ENCODE data around the gene CCDC28B.
"Not testable (repeated sequence)": the region's sequence is repeated elsewhere in the genome, so short reads cannot be mapped to it uniquely, and the experiment has no call there.

CCDC28B gene

GRCh38 chr1:32200226-32201010, at the start of gene CCDC28B:
Gene CCDC28B (plus strand): TSS chr1:32200595. CDS start chr1:32201936, 1,341 bp downstream.
- H3K4me1 ChIP-seq (ENCODE audit: control insufficient read depth, insufficient read depth, low read length) = peaks cover 21% of the 10 kb centered on the region
- peak within 1 kb of the TSS; percentile 91 for H3K27ac ChIP-seq (ENCODE audit: low read depth, low read length)
- H3K27me3 ChIP-seq (ENCODE audit: control insufficient read depth, insufficient read depth, low read length) = no peaks in the 10 kb centered on the region
- H3K4me3 ChIP-seq (ENCODE audit: low read length) = peak within 1 kb of the TSS; percentile 74
- peak within 1 kb of the TSS; percentile 53 for H3K9ac ChIP-seq (ENCODE audit: low read length)
- H3K36me3 ChIP-seq (ENCODE audit: control insufficient read depth, insufficient read depth, low read length) = peaks cover 9% of the 10 kb centered on the region

- no peaks in the 10 kb centered on the region for H3K27me3 ChIP-seq (ENCODE audit: control insufficient read depth, insufficient read depth, low read length)
- no peak overlapping the region for H3K4me3 ChIP-seq (ENCODE audit: low read length)
- no peak overlapping the region for H3K9ac ChIP-seq (ENCODE audit: low read length)
- H3K36me3 ChIP-seq (ENCODE audit: control insufficient read depth, insufficient read depth, low read length) = peaks cover under 1% of the 10 kb centered on the region
- H3K27ac ChIP-seq (ENCODE audit: low read depth, low read length) = no peak overlapping the region
- peaks cover 12% of the 10 kb centered on the region for H3K4me1 ChIP-seq (ENCODE audit: control insufficient read depth, insufficient read depth, low read length)
Observed at GRCh38 chr1:32150847-32151246, 49.5 kb upstream of the CCDC28B start.

- peaks cover 12% of the 10 kb centered on the region for H3K4me1 ChIP-seq (ENCODE audit: control insufficient read depth, insufficient read depth, low read length)
- no peak overlapping the region for H3K9ac ChIP-seq (ENCODE audit: low read length)
- H3K27me3 ChIP-seq (ENCODE audit: control insufficient read depth, insufficient read depth, low read length) = no peaks in the 10 kb centered on the region
- H3K27ac ChIP-seq (ENCODE audit: low read depth, low read length) = no peak overlapping the region
- H3K36me3 ChIP-seq (ENCODE audit: control insufficient read depth, insufficient read depth, low read length) = peaks cover 5% of the 10 kb centered on the region
- no peak overlapping the region for H3K4me3 ChIP-seq (ENCODE audit: low read length)
Observed at GRCh38 chr1:32151319-32151787, 49.0 kb upstream of the CCDC28B start.

GRCh38 chr1:32159189-32159588, 41.2 kb upstream of the CCDC28B start:
- Histone ChIP-seq H3K36me3 (ENCODE audit: control insufficient read depth, insufficient read depth, low read length) (peaks cover 48% of the 10 kb centered on the region), H3K4me1 (ENCODE audit: control insufficient read depth, insufficient read depth, low read length) (no peaks in the 10 kb centered on the region), H3K9ac (ENCODE audit: low read length) (no peak overlapping the region), H3K27ac (ENCODE audit: low read depth, low read length) (no peak overlapping the region), H3K27me3 (ENCODE audit: control insufficient read depth, insufficient read depth, low read length) (no peaks in the 10 kb centered on the region), H3K4me3 (ENCODE audit: low read length) (no peak overlapping the region)

GRCh38 chr1:32163405-32163804, 37.0 kb upstream of the CCDC28B start:
- peaks cover 38% of the 10 kb centered on the region for H3K36me3 ChIP-seq (ENCODE audit: control insufficient read depth, insufficient read depth, low read length)
- H3K27ac ChIP-seq (ENCODE audit: low read depth, low read length) = no peak overlapping the region
- no peaks in the 10 kb centered on the region for H3K4me1 ChIP-seq (ENCODE audit: control insufficient read depth, insufficient read depth, low read length)
- no peaks in the 10 kb centered on the region for H3K27me3 ChIP-seq (ENCODE audit: control insufficient read depth, insufficient read depth, low read length)
- H3K9ac ChIP-seq (ENCODE audit: low read length) = no peak overlapping the region
- H3K4me3 ChIP-seq (ENCODE audit: low read length) = no peak overlapping the region

- not testable (repeated sequence) for H3K4me1 ChIP-seq (ENCODE audit: control insufficient read depth, insufficient read depth, low read length); H3K27me3 ChIP-seq (ENCODE audit: control insufficient read depth, insufficient read depth, low read length); H3K27ac ChIP-seq (ENCODE audit: low read depth, low read length); H3K9ac ChIP-seq (ENCODE audit: low read length); H3K4me3 ChIP-seq (ENCODE audit: low read length)
- H3K36me3 ChIP-seq (ENCODE audit: control insufficient read depth, insufficient read depth, low read length) = peaks cover 34% of the 10 kb centered on the region
Observed at GRCh38 chr1:32165633-32166032, 34.8 kb upstream of the CCDC28B start.

GRCh38 chr1:32170991-32171390, 29.4 kb upstream of the CCDC28B start:
- H3K27me3 ChIP-seq (ENCODE audit: control insufficient read depth, insufficient read depth, low read length) = no peaks in the 10 kb centered on the region
- no peak overlapping the region for H3K4me3 ChIP-seq (ENCODE audit: low read length)
- no peak overlapping the region for H3K9ac ChIP-seq (ENCODE audit: low read length)
- no peaks in the 10 kb centered on the region for H3K4me1 ChIP-seq (ENCODE audit: control insufficient read depth, insufficient read depth, low read length)
- H3K36me3 ChIP-seq (ENCODE audit: control insufficient read depth, insufficient read depth, low read length) = peaks cover 29% of the 10 kb centered on the region
- no peak overlapping the region for H3K27ac ChIP-seq (ENCODE audit: low read depth, low read length)

- Histone ChIP-seq H3K4me3 (ENCODE audit: low read length) (no peak overlapping the region), H3K9ac (ENCODE audit: low read length) (no peak overlapping the region), H3K4me1 (ENCODE audit: control insufficient read depth, insufficient read depth, low read length) (no peaks in the 10 kb centered on the region), H3K36me3 (ENCODE audit: control insufficient read depth, insufficient read depth, low read length) (peaks cover 20% of the 10 kb centered on the region), H3K27me3 (ENCODE audit: control insufficient read depth, insufficient read depth, low read length) (no peaks in the 10 kb centered on the region), H3K27ac (ENCODE audit: low read depth, low read length) (no peak overlapping the region)
Observed at GRCh38 chr1:32172621-32173245, 27.7 kb upstream of the CCDC28B start.

GRCh38 chr1:32178380-32179192, 21.8 kb upstream of the CCDC28B start:
- H3K4me3 ChIP-seq (ENCODE audit: low read length) = peak overlapping the region; percentile 56
- no peaks in the 10 kb centered on the region for H3K27me3 ChIP-seq (ENCODE audit: control insufficient read depth, insufficient read depth, low read length)
- H3K36me3 ChIP-seq (ENCODE audit: control insufficient read depth, insufficient read depth, low read length) = peaks cover 7% of the 10 kb centered on the region
- H3K27ac ChIP-seq (ENCODE audit: low read depth, low read length) = peak overlapping the region; percentile 99
- H3K9ac ChIP-seq (ENCODE audit: low read length) = peak overlapping the region; percentile 33
- H3K4me1 ChIP-seq (ENCODE audit: control insufficient read depth, insufficient read depth, low read length) = peaks cover 17% of the 10 kb centered on the region

GRCh38 chr1:32179193-32179442, 21.3 kb upstream of the CCDC28B start:
- peaks cover 17% of the 10 kb centered on the region for H3K4me1 ChIP-seq (ENCODE audit: control insufficient read depth, insufficient read depth, low read length)
- H3K27me3 ChIP-seq (ENCODE audit: control insufficient read depth, insufficient read depth, low read length) = no peaks in the 10 kb centered on the region
- H3K36me3 ChIP-seq (ENCODE audit: control insufficient read depth, insufficient read depth, low read length) = peaks cover 11% of the 10 kb centered on the region
- peak overlapping the region; percentile 99 for H3K27ac ChIP-seq (ENCODE audit: low read depth, low read length)
- peak overlapping the region; percentile 33 for H3K9ac ChIP-seq (ENCODE audit: low read length)
- H3K4me3 ChIP-seq (ENCODE audit: low read length) = peak overlapping the region; percentile 56

GRCh38 chr1:32179443-32180185, 20.8 kb upstream of the CCDC28B start, which contains the start of gene TXLNA:
Gene TXLNA (plus strand): TSS chr1:32179675. CDS start chr1:32180346, 671 bp downstream.
- H3K4me3 ChIP-seq (ENCODE audit: low read length) = peak within 1 kb of the TSS; percentile 56
- H3K36me3 ChIP-seq (ENCODE audit: control insufficient read depth, insufficient read depth, low read length) = peaks cover 14% of the 10 kb centered on the region
- peaks cover 17% of the 10 kb centered on the region for H3K4me1 ChIP-seq (ENCODE audit: control insufficient read depth, insufficient read depth, low read length)
- peak within 1 kb of the TSS; percentile 99 for H3K27ac ChIP-seq (ENCODE audit: low read depth, low read length)
- no peaks in the 10 kb centered on the region for H3K27me3 ChIP-seq (ENCODE audit: control insufficient read depth, insufficient read depth, low read length)
- peak within 1 kb of the TSS; percentile 42 for H3K9ac ChIP-seq (ENCODE audit: low read length)

Data from rectal smooth muscle tissue (tissue), 1 donor.